ENCODE results near the gene XRCC3. TPM values are rescaled to one million over a fixed set of nuclear protein-coding genes. Genes with fewer than 3 reads are reported as not detected.
A peak's percentile ranks its signal among the peaks of the same experiment; 100 is the strongest.

Gene XRCC3
- polyA plus RNA-seq, 3 donors from 2014 or later = 4.0 to 5.7 (median 5.4) TPM

DNA sequence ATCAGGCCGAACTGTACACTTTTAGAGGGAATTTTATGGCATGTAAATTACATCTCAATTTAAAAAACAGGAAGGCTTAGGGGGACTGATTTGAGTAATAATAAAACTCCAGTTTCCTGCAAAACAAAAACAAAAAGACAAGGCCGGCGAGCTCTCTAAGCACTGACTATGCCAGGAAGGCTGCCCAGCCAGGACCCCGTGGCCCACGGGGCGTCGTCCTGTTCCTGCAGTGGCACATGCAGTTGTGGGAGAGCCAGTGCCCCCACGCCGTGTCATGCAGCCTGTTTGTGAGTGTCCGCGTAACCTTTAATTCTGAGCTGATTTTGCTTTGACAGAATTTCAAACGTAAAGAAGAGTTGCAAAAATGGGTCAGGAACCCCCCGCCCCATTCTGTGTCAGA lies 10.5 kb downstream of the XRCC3 start:
- Mint-ChIP-seq H3K27ac (no peak overlapping the region), H3K27me3 (ENCODE audit: low read depth in 3 of 3) (peaks cover 3 to 11% (median 5%) of the 10 kb centered on the region in 3 donors), H3K36me3 (peaks cover 0 to 5% (median 0%) of the 10 kb centered on the region in 3 donors)

DNA sequence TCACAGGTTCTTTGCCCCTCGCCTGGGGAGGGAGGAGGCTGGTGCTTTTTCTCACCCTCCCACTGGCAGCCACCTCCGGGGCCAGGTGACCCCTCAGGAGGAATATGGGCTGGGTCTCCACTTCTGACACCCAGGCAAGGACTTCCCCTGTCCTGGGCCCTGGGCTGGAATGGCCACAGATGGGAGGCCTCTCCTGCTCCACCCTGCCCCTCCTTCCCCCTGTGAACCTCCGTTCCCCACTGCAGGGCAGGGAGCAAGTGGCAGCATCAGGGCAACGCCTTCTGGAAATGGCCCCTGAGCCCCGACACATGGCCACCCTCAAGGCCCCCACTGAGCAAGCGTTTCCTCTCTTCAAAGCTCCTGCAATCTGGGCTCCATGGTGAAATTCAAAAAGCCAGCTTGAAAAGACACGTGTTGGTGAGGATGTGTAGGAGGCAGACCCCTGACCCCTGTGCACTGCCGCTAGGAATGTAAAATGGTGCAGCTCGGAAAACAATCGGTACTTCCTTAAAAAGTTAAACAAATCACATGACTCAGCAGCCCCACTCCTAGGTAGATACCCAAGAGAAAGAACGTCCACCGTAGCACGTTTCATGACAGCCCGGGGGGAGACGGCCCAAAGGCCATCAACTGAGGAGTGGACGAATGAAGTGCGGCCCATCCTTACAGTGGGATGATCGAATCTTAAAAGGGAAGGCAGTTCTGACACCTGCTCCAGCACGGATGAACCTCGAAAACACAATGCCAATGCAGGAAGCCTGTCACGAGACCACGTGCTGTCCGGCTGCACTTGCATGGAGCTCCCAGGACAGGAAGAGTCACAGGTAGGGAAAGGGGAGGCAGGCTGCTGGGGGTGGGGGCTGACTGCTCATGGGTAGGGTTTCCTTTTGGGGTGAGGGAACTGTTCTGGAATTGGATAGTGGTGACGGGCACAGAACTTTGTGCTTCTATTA lies 11.5 kb downstream of the XRCC3 start:
- Mint-ChIP-seq H3K27ac (peak overlapping the region in 2 of 6 donors; percentile 34 to 64), H3K9me3 (no peaks in the 10 kb centered on the region), H3K27me3 (ENCODE audit: low read depth in 3 of 3) (peaks cover 3 to 5% (median 3%) of the 10 kb centered on the region in 3 donors), H3K36me3 (peaks cover 0 to 5% (median 0%) of the 10 kb centered on the region in 3 donors), H3K4me1 (no peaks in the 10 kb centered on the region), H3K4me3 (no peak overlapping the region)
- DNase-seq = no peak

More for the DNA sequence above, 10.5 kb downstream of the XRCC3 start:
- DNase-seq = no peak
- Mint-ChIP-seq H3K4me1 (peaks cover 0 to 1% of the 10 kb centered on the region in 2 donors), H3K4me3 (no peak overlapping the region), H3K9me3 (no peaks in the 10 kb centered on the region)

DNA sequence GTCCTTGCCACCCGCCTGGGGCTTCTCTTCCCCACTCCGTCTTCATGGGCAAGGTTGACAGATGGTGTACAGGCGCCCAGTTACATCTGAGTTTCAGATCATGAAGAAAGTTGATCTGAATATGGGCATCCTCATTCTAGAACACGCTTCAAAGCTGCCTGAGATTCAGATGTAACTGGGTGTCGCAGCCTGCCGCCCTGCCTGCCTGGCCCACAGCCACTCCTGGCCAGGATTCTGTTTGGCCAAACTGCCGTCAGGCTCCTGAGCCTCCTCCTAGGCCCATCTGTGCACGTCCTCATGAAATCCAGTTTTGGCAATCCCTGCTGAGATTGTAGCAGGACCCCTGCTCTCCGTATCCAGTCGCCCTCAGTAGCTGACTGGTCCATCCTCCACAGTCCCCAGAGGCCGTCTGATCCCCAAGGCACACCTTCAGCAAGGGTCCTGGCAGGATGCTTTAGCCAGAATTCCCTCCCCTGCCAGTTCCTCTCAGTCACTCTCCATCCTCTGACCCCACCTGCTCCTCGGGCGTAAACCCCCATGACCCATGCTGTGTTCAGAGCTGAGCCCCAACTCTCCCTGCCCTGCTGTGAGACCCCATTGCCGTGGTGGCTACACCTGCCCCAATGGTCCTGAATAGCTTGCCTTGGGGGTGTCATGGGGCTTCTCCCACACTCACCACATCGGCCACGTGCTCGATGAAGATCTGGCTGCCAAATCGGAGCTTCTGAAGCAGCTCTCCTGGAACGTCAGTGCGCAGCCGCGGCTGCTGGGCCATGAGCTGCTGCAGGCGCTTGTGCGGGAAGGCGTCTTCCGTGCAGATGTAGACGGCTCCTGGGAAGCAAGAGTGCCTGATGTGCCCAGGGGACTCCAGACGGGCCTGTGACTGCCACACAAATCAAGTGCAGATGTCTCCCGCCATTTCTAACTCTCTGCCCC lies 12.5 kb downstream of the XRCC3 start:
- Mint-ChIP-seq H3K9me3 (no peaks in the 10 kb centered on the region), H3K27ac (peak overlapping the region in 1 of 6 donors; percentile 73), H3K27me3 (ENCODE audit: low read depth in 3 of 3) (peaks cover 3% of the 10 kb centered on the region in 3 donors), H3K36me3 (peaks cover 0 to 5% (median 0%) of the 10 kb centered on the region in 3 donors), H3K4me3 (no peak overlapping the region), H3K4me1 (no peaks in the 10 kb centered on the region)
- DNase-seq = no peak

DNA sequence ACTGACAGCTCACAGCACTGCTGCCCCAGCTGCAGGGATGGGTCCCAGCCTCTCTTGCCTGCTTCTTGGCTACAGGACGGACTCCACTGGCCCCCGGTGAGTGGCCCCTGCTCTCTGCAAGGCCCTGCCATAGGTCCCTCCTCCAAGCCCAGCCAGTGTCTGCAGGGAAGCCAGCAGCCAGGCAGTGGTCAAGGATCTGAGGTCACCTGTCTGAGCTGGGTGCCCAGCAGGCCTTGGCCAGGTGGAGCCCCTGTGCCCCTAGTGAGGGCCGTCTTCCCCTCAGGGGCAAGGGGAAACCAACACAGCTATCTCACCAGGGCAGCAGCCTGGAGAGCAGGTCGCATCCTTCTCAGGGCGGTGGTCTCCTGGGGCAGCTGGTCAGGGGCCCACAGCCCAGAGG lies 13.2 kb downstream of the XRCC3 start:
- H3K9me3 Mint-ChIP-seq = no peaks in the 10 kb centered on the region
- peak overlapping the region in 1 of 6 donors; percentile 17 for H3K27ac Mint-ChIP-seq
- no peaks in the 10 kb centered on the region for H3K4me1 Mint-ChIP-seq
- H3K27me3 Mint-ChIP-seq (ENCODE audit: low read depth in 3 of 3) = peaks cover 3 to 5% (median 3%) of the 10 kb centered on the region in 3 donors
- no peak overlapping the region for H3K4me3 Mint-ChIP-seq
- DNase-seq = no peak
- peaks cover 0 to 5% (median 0%) of the 10 kb centered on the region in 3 donors for H3K36me3 Mint-ChIP-seq

DNA sequence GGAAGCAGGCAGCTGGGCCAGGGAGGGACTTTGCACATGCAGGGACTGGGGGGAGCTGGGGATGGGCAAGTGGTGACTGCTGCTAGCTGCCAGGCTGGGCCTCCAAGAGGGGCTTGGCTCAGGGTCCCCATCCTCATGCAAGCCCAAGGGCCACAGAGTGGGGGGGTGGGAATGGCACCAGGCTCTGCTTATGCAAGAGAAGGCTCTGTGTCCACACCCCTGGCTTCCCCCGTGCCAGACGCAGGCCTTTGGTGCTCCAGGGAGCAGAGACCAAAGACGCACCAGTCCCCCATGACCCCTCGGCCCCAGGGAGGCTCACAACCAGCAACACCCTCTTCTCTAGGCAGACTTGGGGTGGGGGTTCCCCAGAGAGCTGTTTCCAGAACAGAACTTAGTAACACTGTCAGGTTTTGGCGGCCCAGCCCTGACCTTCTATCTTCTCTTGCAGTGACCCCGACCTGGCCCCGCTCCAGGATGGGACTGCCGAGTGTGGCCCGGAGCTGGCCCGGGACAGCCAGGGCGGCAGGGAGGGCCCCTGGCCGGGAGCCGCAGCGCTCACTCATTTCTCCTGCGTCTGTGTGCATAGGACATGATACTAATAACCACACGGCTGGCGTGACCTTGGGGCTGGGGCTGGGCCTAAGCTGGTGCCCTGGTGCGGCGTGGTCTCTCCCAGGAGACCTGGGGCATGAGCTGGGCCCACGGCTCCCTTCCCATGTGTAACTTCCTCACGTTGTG lies 14.3 kb downstream of the XRCC3 start:
- DNase-seq = no peak
- Mint-ChIP-seq H3K9me3 (no peaks in the 10 kb centered on the region), H3K36me3 (peaks cover 0 to 5% (median 0%) of the 10 kb centered on the region in 3 donors), H3K4me1 (peaks cover 0 to 7% of the 10 kb centered on the region in 2 donors), H3K27ac (no peak overlapping the region), H3K27me3 (ENCODE audit: low read depth in 3 of 3) (peaks cover 3 to 5% (median 3%) of the 10 kb centered on the region in 3 donors), H3K4me3 (no peak overlapping the region)

DNA sequence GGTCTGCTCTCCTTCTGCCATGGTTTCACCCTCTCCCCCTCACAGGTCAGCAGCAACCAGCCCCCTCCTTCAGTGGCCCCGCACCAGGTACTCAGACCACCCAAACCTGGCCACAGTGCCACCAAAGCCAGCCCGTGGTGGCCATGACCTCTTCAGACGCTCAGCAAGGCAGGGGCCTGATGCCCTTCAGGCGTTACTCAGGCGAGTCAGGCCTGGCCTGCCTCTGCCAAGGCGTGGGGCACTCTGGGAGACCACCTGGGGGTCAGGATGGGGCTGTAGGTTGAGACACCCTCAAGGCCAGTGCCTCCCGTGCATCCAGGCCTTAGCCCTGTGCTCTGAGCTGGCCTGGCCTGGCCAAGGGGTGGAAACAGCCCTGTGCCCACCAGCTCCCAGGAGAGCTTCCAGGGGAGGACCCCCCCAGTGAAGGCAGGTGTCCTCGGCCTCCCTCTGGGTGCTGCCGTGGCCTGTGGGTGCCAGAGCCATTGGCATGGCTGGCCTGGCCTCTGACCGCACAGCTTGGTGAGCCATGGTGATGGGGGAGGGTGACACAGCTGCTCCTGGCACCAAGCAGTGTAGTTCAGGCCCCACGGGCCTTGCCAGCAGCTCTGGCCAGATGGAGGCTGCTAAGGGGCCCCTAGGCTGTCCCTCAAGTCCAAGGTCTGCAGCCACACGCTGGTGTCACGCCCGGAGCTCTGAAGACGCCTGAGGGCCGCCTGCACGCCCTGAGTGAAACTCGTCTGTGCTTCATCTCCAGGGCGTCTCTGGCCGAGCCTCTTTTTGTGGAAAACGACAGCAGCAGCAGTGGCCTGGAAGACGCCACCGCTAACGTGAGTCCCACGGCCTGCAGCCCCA lies 15.1 kb downstream of the XRCC3 start:
- H3K4me1 Mint-ChIP-seq = peaks cover 2 to 13% of the 10 kb centered on the region in 2 donors
- no peak for DNase-seq

DNA sequence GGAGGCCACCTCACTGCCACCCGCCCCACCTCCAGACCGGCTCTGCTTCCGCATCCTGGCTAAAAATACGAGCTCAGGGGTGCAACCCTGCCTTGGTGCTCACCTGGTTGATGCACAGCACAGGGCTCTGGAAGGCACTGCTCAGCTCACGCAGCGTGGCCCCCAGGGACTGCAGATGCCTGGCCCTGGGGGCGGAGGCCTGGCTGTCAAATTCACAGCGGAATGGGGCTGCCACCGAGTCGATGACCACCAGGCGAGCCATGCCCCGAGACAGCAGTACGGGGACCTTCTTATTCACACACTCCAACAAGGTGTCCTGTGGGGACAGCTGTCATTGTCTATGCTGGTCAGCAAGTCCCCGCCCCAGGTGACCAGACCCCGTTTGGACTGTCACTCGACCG lies 16.0 kb downstream of the XRCC3 start:
- Mint-ChIP-seq H3K4me1 (peaks cover 2 to 14% of the 10 kb centered on the region in 2 donors), H3K27me3 (ENCODE audit: low read depth in 3 of 3) (peaks cover 3 to 4% (median 3%) of the 10 kb centered on the region in 3 donors), H3K36me3 (peaks cover 0 to 5% (median 0%) of the 10 kb centered on the region in 3 donors), H3K4me3 (no peak overlapping the region), H3K9me3 (no peaks in the 10 kb centered on the region), H3K27ac (no peak overlapping the region)
- DNase-seq = no peak

More for the DNA sequence above, 15.1 kb downstream of the XRCC3 start:
- peaks cover 3 to 4% (median 3%) of the 10 kb centered on the region in 3 donors for H3K27me3 Mint-ChIP-seq (ENCODE audit: low read depth in 3 of 3)
- H3K36me3 Mint-ChIP-seq = peaks cover 0 to 5% (median 0%) of the 10 kb centered on the region in 3 donors
- H3K27ac Mint-ChIP-seq = no peak overlapping the region
- no peak overlapping the region for H3K4me3 Mint-ChIP-seq
- no peaks in the 10 kb centered on the region for H3K9me3 Mint-ChIP-seq

DNA sequence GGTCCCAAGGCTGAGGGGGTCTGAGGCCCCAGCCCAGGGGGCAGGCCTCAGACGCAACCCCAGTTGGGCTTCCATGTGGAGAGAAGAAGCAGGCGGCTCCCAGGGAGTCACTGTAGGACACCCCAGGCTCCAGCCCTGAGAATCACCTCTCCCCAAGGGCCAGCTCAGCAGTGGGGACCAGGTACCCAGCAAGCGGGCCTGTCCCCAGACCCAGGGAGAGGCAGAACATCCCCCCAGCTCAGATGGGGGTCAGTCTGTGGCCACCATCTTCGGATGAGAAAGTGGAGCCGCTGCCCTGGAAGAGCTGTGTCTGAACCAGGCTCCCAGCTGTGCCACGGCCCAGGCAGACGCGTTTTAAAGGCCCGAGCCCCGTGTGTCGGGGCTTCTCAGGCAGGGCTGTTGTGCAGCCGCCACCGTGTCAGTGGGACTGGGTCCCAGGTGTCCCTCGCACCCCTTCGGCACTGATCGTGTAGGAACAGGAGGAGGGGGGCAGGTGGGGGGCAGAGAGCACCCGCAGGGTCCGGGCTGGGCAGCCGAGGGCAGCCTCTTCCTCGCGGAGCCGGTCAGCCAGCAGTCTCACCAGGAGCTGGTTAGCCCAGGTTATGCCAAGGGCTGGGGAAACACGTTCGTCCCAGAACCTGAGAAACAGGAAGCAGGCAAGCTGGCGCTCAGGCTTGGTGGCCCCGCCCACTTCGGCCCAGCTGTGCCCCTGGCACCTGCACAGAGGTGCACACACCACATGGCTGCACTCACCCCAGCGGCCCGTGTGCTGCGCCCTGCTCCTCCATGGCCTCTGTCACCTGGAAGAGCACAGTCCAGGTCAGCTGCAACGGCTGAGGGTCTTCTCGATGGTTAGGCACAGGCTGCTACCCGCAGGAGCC lies 16.6 kb downstream of the XRCC3 start:
- no peak overlapping the region for H3K4me3 Mint-ChIP-seq
- peaks cover under 1 to 4% (median 2%) of the 10 kb centered on the region in 3 donors for H3K27me3 Mint-ChIP-seq (ENCODE audit: low read depth in 3 of 3)
- no peak for DNase-seq
- H3K36me3 Mint-ChIP-seq = peaks cover 0 to 2% (median 0%) of the 10 kb centered on the region in 3 donors
- peaks cover 2 to 14% of the 10 kb centered on the region in 2 donors for H3K4me1 Mint-ChIP-seq
- no peaks in the 10 kb centered on the region for H3K9me3 Mint-ChIP-seq
- no peak overlapping the region for H3K27ac Mint-ChIP-seq

DNA sequence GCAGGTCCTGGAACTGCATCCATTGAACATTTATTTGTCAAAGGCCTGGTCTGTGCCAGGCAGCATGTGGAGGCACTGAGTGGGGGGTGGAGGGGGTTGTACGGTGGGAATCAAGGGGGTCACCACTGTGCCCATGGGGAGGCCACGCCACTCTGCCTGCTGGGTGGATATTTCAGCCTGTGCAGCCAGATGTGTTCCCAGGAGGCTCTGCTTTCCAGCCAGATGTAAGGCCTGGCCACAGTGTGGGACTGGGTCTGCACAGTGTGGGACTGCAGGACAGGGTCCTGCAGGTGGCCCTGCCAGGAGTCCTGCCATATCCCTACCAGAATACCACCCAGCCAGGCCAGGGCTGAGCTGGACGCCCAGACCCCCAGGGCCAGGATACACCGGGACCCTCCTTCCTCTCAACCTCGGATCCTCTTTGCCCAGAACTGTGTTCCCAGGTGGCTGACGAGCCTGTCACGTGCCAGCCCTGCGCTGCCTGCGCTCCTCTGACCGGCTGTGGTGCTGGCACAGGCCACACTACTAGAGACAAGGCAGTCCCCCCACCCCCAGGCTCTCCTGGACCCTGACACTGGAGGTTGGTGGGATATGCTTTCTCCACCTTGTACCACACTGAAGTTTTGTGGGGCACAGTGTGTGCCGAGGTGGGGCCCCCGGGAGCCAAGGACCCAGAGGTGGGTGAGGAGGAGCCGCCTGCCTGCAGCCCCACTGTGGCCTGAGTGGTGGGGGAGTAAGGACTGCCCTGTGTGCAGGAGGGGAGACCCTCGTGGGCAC lies 17.5 kb downstream of the XRCC3 start:
- Mint-ChIP-seq H3K9me3 (no peaks in the 10 kb centered on the region), H3K27ac (peak overlapping the region in 1 of 6 donors; percentile 26), H3K4me3 (no peak overlapping the region), H3K36me3 (no peaks in the 10 kb centered on the region), H3K4me1 (peaks cover 2 to 14% of the 10 kb centered on the region in 2 donors), H3K27me3 (ENCODE audit: low read depth in 3 of 3) (peaks cover 0 to 4% (median 0%) of the 10 kb centered on the region in 3 donors)
- DNase-seq = no peak

DNA sequence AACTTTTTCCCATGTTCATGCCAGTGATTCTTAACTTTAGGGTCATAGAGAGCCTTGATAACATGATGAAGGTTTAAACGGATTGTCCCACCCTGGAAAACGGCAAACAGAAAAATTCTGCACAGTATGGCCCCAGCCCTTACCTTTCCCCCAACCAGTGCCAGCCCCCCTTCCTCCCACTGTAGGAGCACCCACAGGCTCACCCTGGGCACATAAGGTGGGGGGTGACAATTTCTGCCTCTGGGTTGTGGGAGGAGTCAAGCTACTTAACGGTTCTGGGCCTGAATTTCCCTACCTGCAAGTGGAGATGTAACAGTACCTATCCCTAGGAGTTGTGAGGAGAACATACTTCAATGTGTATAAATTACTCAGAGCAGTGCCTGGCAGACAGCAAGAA lies 18.0 kb downstream of the XRCC3 start:
- Mint-ChIP-seq H3K27ac (peak overlapping the region in 2 of 6 donors; percentile 26 to 39), H3K36me3 (no peaks in the 10 kb centered on the region), H3K4me3 (no peak overlapping the region), H3K9me3 (no peaks in the 10 kb centered on the region), H3K4me1 (peaks cover 2 to 14% of the 10 kb centered on the region in 2 donors), H3K27me3 (ENCODE audit: low read depth in 3 of 3) (peaks cover 0 to 4% (median 0%) of the 10 kb centered on the region in 3 donors)
- DNase-seq = no peak

DNA sequence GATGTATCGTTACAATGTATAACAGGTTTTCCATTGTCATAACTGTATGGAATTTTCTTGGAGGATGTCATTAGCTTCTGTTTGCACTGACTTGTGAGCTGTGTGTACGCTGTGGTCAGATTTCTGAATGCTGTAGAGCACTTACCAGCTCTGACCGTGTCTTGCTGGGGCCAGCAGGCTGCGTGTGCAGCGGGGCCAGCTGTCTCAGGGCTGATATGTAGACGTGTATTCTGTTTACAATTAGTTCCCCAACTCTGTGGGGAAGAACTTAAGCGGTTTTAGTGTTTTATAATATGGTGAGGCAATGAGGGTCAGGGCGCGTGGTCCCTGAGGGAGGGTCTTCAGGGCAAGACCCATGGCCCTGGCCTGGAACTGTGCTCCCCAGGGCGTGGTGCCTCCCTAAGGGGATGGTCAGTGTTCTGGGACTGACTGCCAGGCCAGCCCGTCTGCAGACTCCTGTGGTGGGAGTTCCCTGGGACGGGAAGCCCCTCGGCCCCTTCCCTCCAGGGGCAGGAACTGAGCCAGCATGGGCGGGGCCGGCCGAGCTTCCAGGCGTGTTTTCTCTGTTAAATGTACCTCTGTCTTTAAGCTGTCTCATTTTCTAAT lies 18.7 kb downstream of the XRCC3 start:
- Mint-ChIP-seq H3K27me3 (ENCODE audit: low read depth in 3 of 3) (peaks cover 0 to 3% (median 0%) of the 10 kb centered on the region in 3 donors), H3K36me3 (no peaks in the 10 kb centered on the region), H3K9me3 (no peaks in the 10 kb centered on the region), H3K27ac (peak overlapping the region in 2 of 6 donors; percentile 4 to 23), H3K4me1 (peaks cover 2 to 14% of the 10 kb centered on the region in 2 donors), H3K4me3 (no peak overlapping the region)
- no peak for DNase-seq

All from immature natural killer cell (primary cell).